Tibial nerve (tissue), 4 donors: ENCODE measurements around the gene LPIN2. TPM values are rescaled to one million over a fixed set of nuclear protein-coding genes. Genes with fewer than 3 reads are reported as not detected.

Experiments used
- DNase-seq, 2 donors: peaks; one replicate each; pipeline ENCODE4 v3.0.0-alpha.2; 2019; ENCODE audit warnings: low spot score in 2 of 2
- H3K27ac ChIP-seq, 4 donors: fragments of 200-600 bp; sonication (generic) in 3 of 4; one replicate each; pipeline ENCODE4 v1.5.1; 2017 to 2019; ENCODE audit warnings: mild to moderate bottlenecking in 1 of 4
- H3K27me3 ChIP-seq, 2 donors: fragments of 200-600 bp; sonication (generic) in 1 of 2; one replicate each; pipeline versions ENCODE4 v1.5.1 to v1.6.0; 2017 to 2019
- H3K36me3 ChIP-seq, 3 donors: fragments of 200-600 bp; sonication (generic); one replicate each; pipeline ENCODE4 v1.5.1; 2018 to 2019
- H3K4me1 ChIP-seq, 4 donors: fragments of 200-600 bp; sonication (generic) in 3 of 4; one replicate each; pipeline ENCODE4 v1.5.1; 2017 to 2019
- H3K4me3 ChIP-seq, 4 donors: fragments of 200-600 bp; sonication (generic) in 3 of 4; one replicate each; pipeline ENCODE4 v1.5.1; 2017 to 2019; ENCODE audit warnings: mild to moderate bottlenecking in 1 of 4, moderate library complexity in 1 of 4
- H3K9me3 ChIP-seq, 4 donors: fragments of 200-600 bp; sonication (generic) in 3 of 4; one replicate each; pipeline ENCODE4 v1.5.1; 2017 to 2019
- CTCF ChIP-seq, 5 experiments: fragments of 200-600 bp in 3 of 5; fragments of 450-650 bp in 2 of 5; sonication (generic) in 3 of 5; IDR thresholded peaks; one replicate each; pipeline ENCODE4 v1.5.1; 2016 to 2019; ENCODE audit warnings: antibody characterized with exemption in 5 of 5, mild to moderate bottlenecking in 3 of 5, moderate library complexity in 2 of 5
- EP300 ChIP-seq, 2 donors: sonication (generic); formaldehyde crosslinking; IDR thresholded peaks; one replicate each; pipeline ENCODE4 v1.6.1; 2017; ENCODE audit warnings: antibody characterized with exemption in 2 of 2, mild to moderate bottlenecking in 1 of 2
- POLR2A ChIP-seq, 2 donors: fragments of 450-650 bp; IDR thresholded peaks; one replicate each; pipeline ENCODE4 v1.6.1; 2017; ENCODE audit warnings: antibody characterized with exemption in 2 of 2, mild to moderate bottlenecking in 2 of 2, moderate library complexity in 2 of 2
- WGBS, 2 donors: methylation state at CpG; one replicate each; pipeline ENCODE4 v1.1.5; 2018; 5-methylcytosine and 5-hydroxymethylcytosine counted together
- total RNA-seq, 4 donors: library from RNA; depleted of rRNA; stranded (reverse); fragments of >200 nt; gene quantifications; one replicate each; pipeline ENCODE4 v1.1.0, GENCODE V29; 2016

LPIN2 gene
- total RNA-seq, 4 donors from 2014 or later = 22.7 to 29.3 (median 25.8) TPM

GRCh38 chr18:2970344-2970743, 42.6 kb downstream of the LPIN2 start:
- peaks cover 0 to 60% (median 28%) of the 10 kb centered on the region in 4 donors for H3K4me1 ChIP-seq
- peak overlapping the region in 3 of 4 donors; percentile 68 to 86 (median 79) for H3K27ac ChIP-seq
- no peak for TF ChIP-seq CTCF (IDR thresholded peaks at IDR 0.05)
- TF ChIP-seq EP300 (IDR thresholded peaks at IDR 0.05) = no peak
- H3K9me3 ChIP-seq = no peaks in the 10 kb centered on the region
- H3K27me3 ChIP-seq = no peaks in the 10 kb centered on the region
- DNase-seq = no peak
- H3K4me3 ChIP-seq = no peak overlapping the region
- no peaks in the 10 kb centered on the region for H3K36me3 ChIP-seq
- WGBS, 2 donors = 90 to 95% methylated on average over 3 of the region's 3 CpGs

- Histone ChIP-seq H3K27ac (peak overlapping the region in 2 of 4 donors; percentile 36 to 68), H3K4me1 (peaks cover 0 to 57% (median 28%) of the 10 kb centered on the region in 4 donors), H3K4me3 (no peak overlapping the region), H3K27me3 (no peaks in the 10 kb centered on the region), H3K9me3 (no peaks in the 10 kb centered on the region), H3K36me3 (no peaks in the 10 kb centered on the region)
- no peak for DNase-seq
- TF ChIP-seq POLR2A (IDR thresholded peaks at IDR 0.05) (no peak), EP300 (IDR thresholded peaks at IDR 0.05) (no peak), CTCF (IDR thresholded peaks at IDR 0.05) (no peak)
- WGBS, 2 donors = 80 to 85% methylated on average over 3 of the region's 3 CpGs
Observed at GRCh38 chr18:2969695-2970094, 43.2 kb downstream of the LPIN2 start.

GRCh38 chr18:2968606-2969005, 44.3 kb downstream of the LPIN2 start:
- 68 to 91% methylated on average over 1 of the region's 1 CpG for WGBS, 2 donors
- no peak for TF ChIP-seq EP300 (IDR thresholded peaks at IDR 0.05)
- TF ChIP-seq CTCF (IDR thresholded peaks at IDR 0.05) = no peak
- no peak for TF ChIP-seq POLR2A (IDR thresholded peaks at IDR 0.05)
- Histone ChIP-seq H3K36me3 (no peaks in the 10 kb centered on the region), H3K4me1 (peaks cover 0 to 54% (median 28%) of the 10 kb centered on the region in 4 donors), H3K27ac (peak overlapping the region in 2 of 4 donors; percentile 68 to 70), H3K9me3 (no peaks in the 10 kb centered on the region), H3K4me3 (no peak overlapping the region), H3K27me3 (no peaks in the 10 kb centered on the region)
- no peak for DNase-seq

- Histone ChIP-seq H3K27me3 (no peaks in the 10 kb centered on the region), H3K36me3 (no peaks in the 10 kb centered on the region), H3K4me1 (peaks cover 0 to 50% (median 29%) of the 10 kb centered on the region in 4 donors), H3K4me3 (no peak overlapping the region), H3K9me3 (no peaks in the 10 kb centered on the region), H3K27ac (peak overlapping the region in 3 of 4 donors; percentile 31 to 70 (median 68))
- WGBS, 2 donors = 77 to 86% methylated on average over 8 of the region's 8 CpGs
- no peak for TF ChIP-seq POLR2A (IDR thresholded peaks at IDR 0.05)
- no peak for TF ChIP-seq CTCF (IDR thresholded peaks at IDR 0.05)
- no peak for DNase-seq
Observed at GRCh38 chr18:2967820-2968219, 45.1 kb downstream of the LPIN2 start.

GRCh38 chr18:2967357-2967756, 45.6 kb downstream of the LPIN2 start:
- DNase-seq = no peak
- no peaks in the 10 kb centered on the region for H3K9me3 ChIP-seq
- no peaks in the 10 kb centered on the region for H3K36me3 ChIP-seq
- TF ChIP-seq POLR2A (IDR thresholded peaks at IDR 0.05) (no peak), EP300 (IDR thresholded peaks at IDR 0.05) (no peak), CTCF (IDR thresholded peaks at IDR 0.05) (no peak)
- no peak overlapping the region for H3K4me3 ChIP-seq
- H3K27ac ChIP-seq = peak overlapping the region in 1 of 4 donors; percentile 68
- 90 to 91% methylated on average over 11 of the region's 11 CpGs for WGBS, 2 donors
- H3K27me3 ChIP-seq = no peaks in the 10 kb centered on the region
- H3K4me1 ChIP-seq = peaks cover 0 to 51% (median 31%) of the 10 kb centered on the region in 4 donors
